ENCODE measurements around the gene CSTPP1.

GRCh38 chr11:47156333-47156732 is 219.8 kb downstream of the CSTPP1 start:
- TF ChIP-seq RXRA (IDR thresholded peaks at IDR 0.05; ENCODE audit: insufficient read depth, low read depth, low read length) (no peak), EZH2 (IDR thresholded peaks at IDR 0.05; ENCODE audit: low read depth, low read length, severe bottlenecking) (no peak), EGR1 (IDR thresholded peaks at IDR 0.05; ENCODE audit: borderline replicate concordance, low read depth, low read length) (no peak), GABPA (IDR thresholded peaks at IDR 0.05; ENCODE audit: borderline replicate concordance, insufficient read depth, low read length) (no peak), ATF3 (IDR thresholded peaks at IDR 0.05; ENCODE audit: insufficient read depth, low read depth, low read length) (no peak), CTCF (IDR thresholded peaks at IDR 0.05; ENCODE audit: control extremely low read depth in 1 of 3, insufficient read depth in 1 of 3, low read depth in 1 of 3, low read length in 3 of 3) (no peak), RAD21 (IDR thresholded peaks at IDR 0.05 in 1 of 2, conservative IDR thresholded peaks at IDR 0.05 in 1 of 2; ENCODE audit: low read depth in 2 of 2, low read length in 2 of 2) (no peak), JUN (IDR thresholded peaks at IDR 0.05; ENCODE audit: low read depth, low read length) (no peak), SIN3A (conservative IDR thresholded peaks at IDR 0.05 in 1 of 2, IDR thresholded peaks at IDR 0.05 in 1 of 2; ENCODE audit: low read depth in 1 of 2, low read length in 2 of 2) (no peak), POLR2A (IDR thresholded peaks at IDR 0.05; ENCODE audit: control extremely low read depth in 1 of 2, low read depth in 2 of 2, low read length in 2 of 2) (no peak), JUND (IDR thresholded peaks at IDR 0.05; ENCODE audit: low read length) (no peak), EP300 (IDR thresholded peaks at IDR 0.05; ENCODE audit: borderline replicate concordance in 1 of 2, low read depth in 2 of 2, low read length in 2 of 2) (no peak)
